SK-N-MC (cell line): ENCODE results near the gene MCEMP1.

Experiments used
- DNase-seq: peaks from one replicate; pipeline ENCODE4 v3.0.0-alpha.2; 2011; ENCODE audit warnings: low read depth, low spot score
- H3K27ac ChIP-seq: fragments of 200-600 bp; sonication (generic); 2 replicates; pipeline ENCODE4 v1.5.1; 2016; ENCODE audit warnings: mixed run types
- H3K36me3 ChIP-seq: fragments of 200-600 bp; sonication (generic); 2 replicates; pipeline ENCODE4 v1.6.1; 2017; ENCODE audit warnings: antibody characterized with exemption, low read length, mixed read lengths; ENCODE audit not compliant: insufficient read depth
- H3K4me3 ChIP-seq: fragments of 200-600 bp; sonication (generic); 2 replicates; pipeline ENCODE4 v1.5.1; 2016
- H3K9ac ChIP-seq: fragments of 200-600 bp; sonication (generic); 2 replicates; pipeline ENCODE4 v1.8.0; 2017; ENCODE audit warnings: mixed run types, mixed read lengths; ENCODE audit not compliant: insufficient read length
- H3K9me3 ChIP-seq: fragments of 200-600 bp; sonication (generic); 2 replicates; pipeline ENCODE4 v1.6.1; 2017; ENCODE audit warnings: low read depth, mild to moderate bottlenecking, antibody characterized with exemption, low read length, moderate library complexity, mixed read lengths
- EZH2 ChIP-seq: fragments of 200-600 bp; sonication (generic); IDR thresholded peaks from one replicate; pipeline ENCODE4 v1.6.1; 2017; ENCODE audit warnings: antibody characterized with exemption
- FOXP2 ChIP-seq: optimal IDR thresholded peaks from 2 replicates; pipeline ENCODE3; 2011; ENCODE audit warnings: mild to moderate bottlenecking, moderate library complexity; ENCODE audit not compliant: insufficient read depth; ENCODE audit errors: extremely low read length, control extremely low read depth
- POLR2AphosphoS5 ChIP-seq: IDR thresholded peaks from 2 replicates; pipeline ENCODE4 v1.6.1; 2012; ENCODE audit warnings: mild to moderate bottlenecking, low read depth, low read length, borderline replicate concordance

Gene MCEMP1

GRCh38 chr19:7635670-7636069, 41.2 kb upstream of the MCEMP1 start:
- H3K9ac ChIP-seq = no peak overlapping the region
- no peaks in the 10 kb centered on the region for H3K36me3 ChIP-seq
- no peak overlapping the region for H3K4me3 ChIP-seq
- no peak for DNase-seq
- TF ChIP-seq POLR2AphosphoS5 (no peak), FOXP2 (no peak), EZH2 (no peak)
- no peak overlapping the region for H3K27ac ChIP-seq
- H3K9me3 ChIP-seq = no peaks in the 10 kb centered on the region

DNA sequence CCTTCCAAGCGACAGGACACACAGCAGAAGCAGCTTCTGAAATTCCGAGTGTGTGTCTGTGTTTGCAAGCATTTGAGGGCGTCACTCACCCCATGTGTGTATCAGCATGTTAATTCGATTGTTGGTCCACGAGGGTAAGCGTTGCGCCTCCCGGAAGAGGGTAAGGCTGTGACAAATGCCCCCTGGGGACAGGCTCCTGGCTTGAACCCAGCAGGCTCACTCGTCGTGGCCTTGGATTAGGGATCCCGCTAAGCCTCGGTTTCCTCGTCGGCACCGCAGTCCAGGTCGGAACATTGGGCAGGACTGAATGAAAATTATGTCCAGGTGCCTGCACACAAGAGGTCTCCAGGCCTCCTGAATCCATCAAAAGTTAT, 40.6 kb upstream of the MCEMP1 start:
- Histone ChIP-seq H3K36me3 (no peaks in the 10 kb centered on the region), H3K9me3 (no peaks in the 10 kb centered on the region), H3K4me3 (peak overlapping the region; percentile 76), H3K9ac (no peak overlapping the region), H3K27ac (no peak overlapping the region)
- no peak for DNase-seq
- no peak for TF ChIP-seq EZH2
- TF ChIP-seq FOXP2 = no peak
- TF ChIP-seq POLR2AphosphoS5 = no peak

DNA sequence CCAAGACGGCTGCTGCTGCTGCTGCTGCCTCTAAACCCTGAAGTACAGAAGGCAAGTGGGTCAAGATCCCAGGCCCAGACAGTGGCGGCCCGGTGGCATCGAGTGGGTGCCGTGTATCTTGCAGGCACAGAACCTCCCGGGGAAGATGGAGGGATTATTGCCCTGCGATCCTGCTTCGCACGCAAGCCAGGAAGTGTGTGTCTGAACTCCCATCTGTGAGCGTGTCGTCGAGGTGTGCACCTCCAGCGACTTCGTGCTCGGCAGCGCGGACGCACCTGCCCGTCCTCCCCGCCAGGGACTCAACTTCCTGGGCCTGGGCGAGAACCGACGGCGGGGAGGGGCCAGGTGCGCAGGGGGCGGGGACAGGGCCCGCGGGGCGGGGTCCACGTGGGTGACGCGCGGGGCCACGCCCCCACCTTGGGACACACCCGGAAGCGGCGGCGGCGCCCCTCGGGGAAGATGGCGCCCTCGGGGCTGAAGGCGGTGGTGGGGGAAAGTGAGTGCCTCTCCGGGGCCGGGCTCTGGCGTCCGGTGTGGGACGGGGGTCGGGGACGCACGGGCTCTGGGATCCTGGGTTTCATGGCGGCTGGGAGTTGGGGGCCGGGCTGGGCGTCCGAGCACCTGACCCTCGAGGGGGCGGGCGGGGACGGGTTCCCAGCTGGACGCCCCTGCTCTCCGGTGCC, 40.1 kb upstream of the MCEMP1 start, which contains the start of gene STXBP2:
Gene STXBP2, plus strand, starts transcription at position 420 of the 683 bp plus-strand sequence. Its CDS starts 40 bp downstream, at position 460.
- peak; percentile 62; the same call in 1 of the 2 replicates for TF ChIP-seq POLR2AphosphoS5
- no peak for TF ChIP-seq EZH2
- no peak for DNase-seq
- Histone ChIP-seq H3K9me3 (no peaks in the 10 kb centered on the region), H3K27ac (no peak within 1 kb of the TSS), H3K4me3 (peak within 1 kb of the TSS; percentile 76), H3K9ac (peak within 1 kb of the TSS; percentile 87), H3K36me3 (no peaks in the 10 kb centered on the region)

DNA sequence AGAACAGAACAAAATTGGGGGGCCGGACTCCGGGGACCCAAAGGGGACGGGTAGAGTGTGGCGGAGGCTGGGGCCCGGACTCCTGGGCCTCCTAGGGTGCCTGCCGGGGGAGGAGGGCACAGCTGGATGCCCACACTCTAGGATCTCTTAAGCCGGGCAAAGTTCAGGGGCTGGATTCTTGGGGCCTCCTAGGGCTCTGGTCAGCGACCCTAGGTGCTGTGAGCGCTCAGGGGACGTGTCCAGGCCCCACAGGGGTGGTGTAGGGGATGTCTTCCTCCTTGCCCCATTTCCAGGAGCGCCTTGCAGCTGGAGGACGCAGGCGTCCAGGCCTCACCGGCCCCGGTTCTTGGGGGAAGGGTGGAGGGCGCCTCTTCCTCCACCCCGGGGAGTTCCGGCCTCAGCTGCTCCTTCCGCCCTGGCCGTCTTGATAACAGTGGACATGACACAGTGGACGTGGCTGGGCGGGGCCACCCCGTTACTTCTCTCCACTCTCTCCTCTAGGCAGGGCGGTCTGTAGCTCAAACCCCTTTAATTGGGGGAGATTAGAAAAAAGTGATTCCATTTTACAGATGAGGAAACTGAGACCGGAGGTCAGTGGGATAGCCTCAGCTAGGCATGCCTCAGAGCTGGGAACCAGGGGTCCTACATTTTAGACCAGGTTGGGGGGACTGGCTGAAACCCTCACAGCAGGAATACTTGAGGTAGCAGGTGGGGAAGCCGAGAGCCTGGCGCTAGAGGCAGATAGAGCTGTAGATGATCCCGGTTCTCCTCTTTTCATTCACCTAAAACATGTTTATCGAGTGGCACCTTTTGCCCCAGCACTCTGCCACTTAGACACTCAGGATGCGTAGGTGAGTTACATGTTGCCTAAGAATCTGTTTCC, 39.3 kb upstream of the MCEMP1 start:
- no peak for TF ChIP-seq EZH2
- TF ChIP-seq FOXP2 = no peak
- TF ChIP-seq POLR2AphosphoS5 = no peak
- Histone ChIP-seq H3K9ac (peak overlapping the region; percentile 87), H3K36me3 (no peaks in the 10 kb centered on the region), H3K4me3 (peak overlapping the region; percentile 76), H3K9me3 (no peaks in the 10 kb centered on the region), H3K27ac (no peak overlapping the region)
- DNase-seq = no peak

GRCh38 chr19:7638802-7639465, 38.0 kb upstream of the MCEMP1 start:
- TF ChIP-seq FOXP2 (no peak), EZH2 (no peak), POLR2AphosphoS5 (no peak)
- H3K4me3 ChIP-seq = no peak overlapping the region
- no peak overlapping the region for H3K27ac ChIP-seq
- H3K36me3 ChIP-seq = no peaks in the 10 kb centered on the region
- no peak overlapping the region for H3K9ac ChIP-seq
- H3K9me3 ChIP-seq = no peaks in the 10 kb centered on the region
- DNase-seq = no peak

DNA sequence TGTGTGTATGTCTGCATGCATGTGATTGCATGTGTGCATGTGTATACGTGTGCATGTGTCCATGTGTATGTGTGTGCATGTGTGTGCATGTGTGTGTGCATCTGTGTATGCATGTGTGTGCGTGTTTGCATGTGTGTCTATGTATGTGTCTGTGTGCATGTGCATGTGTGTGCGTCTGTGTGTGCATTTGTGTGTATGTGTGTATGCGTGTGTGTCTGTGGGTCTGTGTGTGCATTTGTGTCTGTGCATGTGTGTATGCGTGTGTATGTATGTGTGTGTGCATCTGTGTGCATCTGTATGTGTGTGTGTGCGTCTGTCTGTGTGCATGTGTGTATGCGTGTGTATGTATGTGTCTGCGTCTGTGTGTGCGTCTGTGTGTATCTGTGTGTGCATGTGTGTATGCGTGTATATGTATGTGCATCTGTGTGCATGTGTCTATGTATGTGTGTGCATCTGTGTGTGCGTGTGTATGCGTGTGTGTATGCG, 37.0 kb upstream of the MCEMP1 start:
- Histone ChIP-seq H3K36me3 (no peaks in the 10 kb centered on the region), H3K9me3 (no peaks in the 10 kb centered on the region), H3K4me3 (no peak overlapping the region), H3K9ac (no peak overlapping the region), H3K27ac (no peak overlapping the region)
- no peak for DNase-seq
- TF ChIP-seq FOXP2 = no peak

GRCh38 chr19:7640803-7641202, 36.1 kb upstream of the MCEMP1 start:
- Histone ChIP-seq H3K27ac (no peak overlapping the region), H3K9me3 (no peaks in the 10 kb centered on the region), H3K4me3 (no peak overlapping the region), H3K36me3 (no peaks in the 10 kb centered on the region), H3K9ac (no peak overlapping the region)
- no peak for DNase-seq
- TF ChIP-seq POLR2AphosphoS5 (no peak), EZH2 (no peak), FOXP2 (no peak)
